Measurements from ENCODE around the gene PRSS57.
"Not testable (repeated sequence)": the region's sequence is repeated elsewhere in the genome, so short reads cannot be mapped to it uniquely, and the experiment has no call there.

PRSS57 gene

DNA sequence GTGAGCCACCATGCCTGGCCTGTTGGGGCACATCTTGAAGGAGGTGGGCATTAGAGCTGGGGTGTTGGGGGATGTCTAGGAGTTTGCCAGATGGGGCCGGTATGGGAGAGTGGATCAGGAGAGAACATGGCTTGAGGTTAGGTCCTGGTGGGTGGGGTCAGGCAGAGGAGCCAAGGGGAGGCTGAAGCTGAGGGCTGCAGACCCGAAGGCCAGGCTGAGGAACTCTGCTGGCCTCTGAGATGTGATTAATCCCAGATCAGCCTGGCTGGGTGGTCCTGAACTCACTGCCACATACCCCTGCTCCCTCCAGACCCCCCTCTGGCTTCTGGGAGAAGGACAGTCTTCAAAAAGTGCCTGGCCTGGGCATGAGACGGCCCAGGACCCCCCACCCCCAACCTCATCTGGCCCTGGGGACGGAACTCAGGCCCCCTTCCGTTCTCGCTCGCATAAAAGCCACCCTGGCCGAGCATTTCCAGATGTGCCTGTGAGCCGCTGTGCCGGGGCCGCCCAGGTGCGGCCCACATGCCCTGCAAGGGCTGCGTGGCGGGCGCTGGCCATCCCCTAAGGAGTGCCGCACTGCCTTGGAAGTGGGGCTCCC, 16.4 kb downstream of the PRSS57 start:
- Mint-ChIP-seq H3K36me3 (ENCODE audit: low read depth) (peaks cover 6% of the 10 kb centered on the region), H3K4me3 (peak overlapping the region; percentile 72), H3K27ac (no peak overlapping the region), H3K27me3 (peaks cover 45% of the 10 kb centered on the region), H3K4me1 (ENCODE audit: low read depth) (peaks cover 42% of the 10 kb centered on the region), H3K9me3 (no peaks in the 10 kb centered on the region)
- intact Hi-C loops (cut with micrococcal nuclease): loop anchor here (1.0 kb wide), 1 partner anchor 14 kb away; no protein-coding TSS in a partner anchor

DNA sequence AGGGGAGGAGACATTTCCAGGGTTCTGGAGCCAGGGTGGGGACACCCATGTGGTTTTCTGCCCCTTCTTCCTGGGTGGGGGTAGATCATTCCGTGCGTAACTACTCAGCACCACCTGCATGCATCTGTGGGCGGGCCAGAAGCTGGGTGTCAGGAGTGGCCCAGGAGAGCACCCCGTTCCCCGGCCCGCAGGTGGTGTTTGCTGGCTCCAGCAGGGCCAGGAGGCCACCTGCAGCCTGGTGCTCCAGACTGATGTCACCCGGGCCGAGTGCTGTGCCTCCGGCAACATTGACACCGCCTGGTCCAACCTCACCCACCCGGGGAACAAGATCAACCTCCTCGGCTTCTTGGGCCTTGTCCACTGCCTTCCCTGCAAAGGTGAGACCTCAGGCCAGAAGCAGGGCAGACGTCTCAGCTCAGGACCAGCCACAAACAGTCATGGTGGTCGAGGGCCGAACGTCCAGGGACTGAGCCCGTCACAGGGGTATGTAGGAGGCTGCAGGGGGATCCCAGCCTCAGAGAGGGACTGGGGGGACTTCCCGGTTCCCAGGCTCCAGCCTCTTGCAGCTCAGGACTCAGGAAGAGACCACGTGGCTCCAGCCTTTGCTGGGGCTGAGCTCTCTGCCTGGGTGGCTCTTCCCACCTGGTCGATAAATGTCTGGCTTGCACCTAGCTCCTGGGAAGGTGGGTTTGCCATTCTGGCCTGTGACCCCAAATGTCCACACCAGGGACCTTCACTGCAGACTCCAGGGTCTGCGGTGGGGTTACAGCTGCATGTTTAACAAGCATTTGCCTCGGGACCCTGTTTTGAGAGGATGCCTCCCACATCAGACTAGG, 17.4 kb downstream of the PRSS57 start:
- intact Hi-C loops (cut with micrococcal nuclease): no loop called here
- Mint-ChIP-seq H3K9me3 (no peaks in the 10 kb centered on the region), H3K36me3 (ENCODE audit: low read depth) (peaks cover 6% of the 10 kb centered on the region), H3K4me1 (ENCODE audit: low read depth) (peaks cover 47% of the 10 kb centered on the region), H3K4me3 (no peak overlapping the region), H3K27me3 (peaks cover 49% of the 10 kb centered on the region), H3K27ac (no peak overlapping the region)

DNA sequence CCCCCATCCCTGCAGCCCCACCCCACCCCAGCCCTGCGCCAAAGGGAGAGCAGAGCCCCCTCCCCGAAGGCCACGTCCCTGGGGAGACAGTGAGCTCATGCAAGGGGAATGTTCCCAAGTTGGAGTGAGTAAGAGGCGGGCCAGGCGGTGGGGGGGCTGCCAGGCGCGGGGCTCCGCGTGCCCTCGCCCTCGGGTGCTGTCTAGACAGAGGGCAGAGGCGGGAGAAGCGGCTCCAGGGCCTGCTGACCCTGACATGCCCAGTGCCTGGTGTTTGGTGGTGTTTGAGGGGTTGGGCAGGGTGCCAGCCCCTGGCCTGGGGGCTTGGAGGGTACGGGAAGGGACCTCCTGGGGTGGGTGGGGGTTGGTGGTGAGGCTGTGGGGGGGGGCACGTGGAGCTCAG, 18.1 kb downstream of the PRSS57 start:
- no peaks in the 10 kb centered on the region for H3K9me3 Mint-ChIP-seq
- no peak overlapping the region for H3K4me3 Mint-ChIP-seq
- intact Hi-C loops (cut with micrococcal nuclease): no loop called here
- H3K27ac Mint-ChIP-seq: no peak overlapping the region
- H3K27me3 Mint-ChIP-seq: peaks cover 49% of the 10 kb centered on the region
- peaks cover 6% of the 10 kb centered on the region for H3K36me3 Mint-ChIP-seq (ENCODE audit: low read depth)
- H3K4me1 Mint-ChIP-seq (ENCODE audit: low read depth): peaks cover 47% of the 10 kb centered on the region

DNA sequence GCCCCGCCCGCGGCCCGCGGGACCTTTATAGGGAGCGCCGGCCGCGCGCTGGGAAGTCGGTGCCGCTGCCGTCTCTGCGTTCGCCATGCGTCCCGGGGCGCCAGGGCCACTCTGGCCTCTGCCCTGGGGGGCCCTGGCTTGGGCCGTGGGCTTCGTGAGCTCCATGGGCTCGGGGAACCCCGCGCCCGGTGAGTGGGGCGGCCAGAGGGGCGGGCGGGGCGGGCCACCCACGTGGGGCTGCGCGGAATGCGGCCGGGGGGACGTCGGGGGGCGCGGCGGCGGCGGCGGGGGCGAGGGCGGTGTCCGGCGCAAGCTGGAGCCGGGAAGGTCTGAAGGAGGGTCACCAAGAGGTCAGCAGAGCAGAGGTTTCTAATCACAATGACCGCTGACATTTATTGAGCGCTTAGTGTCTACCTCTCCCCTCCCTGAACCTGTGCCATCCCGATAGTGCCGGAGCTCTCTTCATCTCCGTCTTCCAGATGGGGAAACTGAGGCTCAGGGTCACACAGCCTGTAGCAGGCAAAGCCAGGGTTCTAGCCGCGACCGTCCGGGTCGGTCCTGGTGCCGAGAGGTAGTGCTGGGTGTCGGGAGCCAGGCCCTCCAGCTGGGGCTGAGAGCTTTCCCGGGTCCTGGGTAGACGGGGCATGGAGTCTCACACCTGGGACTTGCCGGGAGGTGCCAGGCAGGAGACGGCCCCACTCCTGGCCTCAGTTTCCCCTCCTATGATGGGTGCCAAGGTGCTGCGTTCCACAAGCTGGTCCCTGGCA, 18.7 kb downstream of the PRSS57 start, which contains the start of gene FSTL3:
Gene FSTL3, plus strand, starts transcription at position 54 of the 767 bp plus-strand sequence. Its CDS starts 32 bp downstream, at position 86.
- peaks cover 49% of the 10 kb centered on the region for H3K27me3 Mint-ChIP-seq
- H3K4me3 Mint-ChIP-seq: peak within 1 kb of the TSS; percentile 70
- intact Hi-C loops (cut with micrococcal nuclease): no loop called here
- peaks cover 6% of the 10 kb centered on the region for H3K36me3 Mint-ChIP-seq (ENCODE audit: low read depth)
- H3K27ac Mint-ChIP-seq: peak within 1 kb of the TSS; percentile 43
- peaks cover 48% of the 10 kb centered on the region for H3K4me1 Mint-ChIP-seq (ENCODE audit: low read depth)
- H3K9me3 Mint-ChIP-seq: no peaks in the 10 kb centered on the region

DNA sequence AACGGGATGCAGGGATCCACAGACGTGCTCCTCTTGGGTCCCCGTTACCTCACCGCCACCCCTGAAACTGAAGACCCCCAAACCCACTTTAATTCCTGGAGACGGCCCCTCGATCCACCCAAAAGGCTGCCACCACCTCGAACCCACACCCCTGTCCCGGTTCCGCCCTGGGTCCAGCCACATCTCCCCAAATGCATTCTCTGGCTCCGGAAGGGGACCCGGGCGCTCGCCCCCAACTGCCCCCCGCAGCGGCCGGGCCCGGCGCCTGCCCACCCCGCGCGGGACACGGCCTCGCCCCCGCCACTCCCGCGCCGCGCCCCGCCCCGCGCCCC, 19.3 kb downstream of the PRSS57 start:
- H3K9me3 Mint-ChIP-seq: no peaks in the 10 kb centered on the region
- peak overlapping the region; percentile 30 for H3K4me3 Mint-ChIP-seq
- peaks cover 47% of the 10 kb centered on the region for H3K4me1 Mint-ChIP-seq (ENCODE audit: low read depth)
- H3K27me3 Mint-ChIP-seq: peaks cover 49% of the 10 kb centered on the region
- peak overlapping the region; percentile 27 for H3K27ac Mint-ChIP-seq
- peaks cover 6% of the 10 kb centered on the region for H3K36me3 Mint-ChIP-seq (ENCODE audit: low read depth)
- intact Hi-C loops (cut with micrococcal nuclease): no loop called here

DNA sequence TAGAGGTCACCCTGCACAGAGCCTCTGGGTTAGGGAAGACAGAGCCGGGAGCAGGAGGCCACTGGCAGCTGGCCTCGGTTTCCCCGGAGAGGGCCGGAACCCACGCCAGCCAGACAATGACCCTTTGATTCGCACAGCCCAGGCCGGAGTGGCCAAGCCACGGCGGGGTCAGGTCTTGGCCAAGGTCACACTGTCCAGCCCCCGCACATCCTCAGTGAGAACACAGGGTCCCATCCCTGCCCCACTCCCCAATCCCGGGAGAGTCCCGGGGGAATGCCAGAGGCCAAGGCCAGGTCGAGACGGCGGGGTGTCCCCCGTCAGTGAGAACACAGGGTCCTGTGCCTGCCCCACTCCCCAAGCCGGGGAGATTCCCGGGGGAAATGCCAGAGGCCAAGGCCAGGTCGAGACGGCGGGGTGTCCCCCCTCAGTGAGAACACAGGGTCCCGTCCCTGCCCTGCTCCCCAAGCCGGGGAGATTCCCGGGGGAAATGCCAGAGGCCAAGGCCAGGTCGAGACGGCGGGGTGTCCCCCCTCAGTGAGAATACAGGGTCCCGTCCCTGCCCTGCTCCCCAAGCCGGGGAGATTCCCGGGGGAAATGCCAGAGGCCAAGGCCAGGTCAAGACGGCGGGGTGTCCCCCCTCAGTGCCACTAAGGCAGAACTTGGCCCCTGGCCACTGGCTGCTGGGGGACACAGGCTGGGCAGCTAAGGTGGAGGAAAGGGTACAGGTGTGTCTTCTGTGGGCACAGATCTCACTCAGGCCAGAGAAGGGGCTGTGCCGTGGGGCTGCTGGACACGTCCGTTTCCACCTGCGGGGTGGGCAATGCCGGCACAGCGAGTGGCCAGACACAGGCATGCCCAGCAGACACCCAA, 20.7 kb downstream of the PRSS57 start:
- intact Hi-C loops (cut with micrococcal nuclease): no loop called here
- Mint-ChIP-seq H3K27me3 (peaks cover 49% of the 10 kb centered on the region), H3K36me3 (ENCODE audit: low read depth) (no peaks in the 10 kb centered on the region), H3K4me1 (ENCODE audit: low read depth) (peaks cover 47% of the 10 kb centered on the region), H3K4me3 (no peak overlapping the region), H3K27ac (peak overlapping the region; percentile 43), H3K9me3 (peaks cover under 1% of the 10 kb centered on the region)

DNA sequence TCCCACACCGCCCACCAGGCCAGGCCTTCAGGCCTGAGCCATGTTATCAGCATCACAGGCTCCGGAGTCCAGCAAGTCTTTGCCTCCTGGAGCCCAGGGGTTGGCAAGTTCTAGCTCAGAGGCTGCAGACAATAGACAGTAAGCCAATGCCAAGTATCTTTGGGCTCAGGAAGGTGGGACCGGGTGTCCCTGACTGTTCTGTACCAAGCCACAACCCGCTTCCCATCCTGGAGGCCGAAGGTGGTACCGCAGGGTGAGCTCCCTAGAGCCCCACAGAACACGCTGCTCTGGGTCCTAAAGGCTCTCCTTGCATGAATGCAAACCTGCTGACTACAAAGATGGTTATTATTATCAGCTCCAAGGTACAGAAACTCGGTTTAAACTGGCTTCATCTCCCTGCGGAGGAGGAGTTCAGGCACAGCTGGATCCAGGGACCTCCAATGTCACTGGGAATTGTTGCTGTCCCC, 24.6 kb downstream of the PRSS57 start:
- peaks cover 39% of the 10 kb centered on the region for H3K4me1 Mint-ChIP-seq (ENCODE audit: low read depth)
- no peak overlapping the region for H3K27ac Mint-ChIP-seq
- H3K9me3 Mint-ChIP-seq: peaks cover 10% of the 10 kb centered on the region
- no peaks in the 10 kb centered on the region for H3K36me3 Mint-ChIP-seq (ENCODE audit: low read depth)
- intact Hi-C loops (cut with micrococcal nuclease): no loop called here
- peaks cover 22% of the 10 kb centered on the region for H3K27me3 Mint-ChIP-seq
- H3K4me3 Mint-ChIP-seq: no peak overlapping the region

DNA sequence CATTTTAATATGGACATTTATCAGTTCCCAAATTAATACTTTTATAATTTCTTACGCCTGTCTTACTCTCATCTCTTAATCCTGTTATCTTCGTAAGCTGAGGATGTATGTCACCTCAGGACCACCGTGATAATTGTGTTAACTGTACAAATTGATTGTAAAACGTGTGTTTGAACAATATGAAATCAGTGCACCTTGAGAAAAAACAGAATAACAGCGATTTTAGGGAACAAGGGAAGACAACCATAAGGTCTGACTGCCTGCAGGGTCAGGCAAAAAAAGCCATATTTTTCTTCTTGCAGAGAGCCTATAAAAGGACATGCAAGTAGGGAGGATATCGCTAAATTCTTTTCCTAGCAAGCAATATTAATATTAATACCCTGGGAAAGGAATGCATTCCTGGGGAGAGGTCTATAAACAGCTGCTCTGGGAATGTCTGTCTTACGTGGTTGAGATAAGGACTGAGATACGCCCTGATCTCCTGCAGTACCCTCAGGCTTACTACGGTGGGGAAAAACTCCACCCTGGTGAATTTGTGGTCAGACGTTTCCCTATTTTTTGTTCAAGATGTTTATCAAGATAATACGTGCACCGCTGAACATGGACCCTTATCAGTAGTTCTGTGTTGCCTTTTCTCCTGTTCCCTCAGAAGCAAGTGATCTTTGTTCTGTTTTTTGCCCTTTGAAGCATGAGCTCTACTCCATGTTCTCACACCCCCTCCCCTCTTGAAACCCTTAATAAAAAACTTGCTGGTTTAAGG, 26.4 kb downstream of the PRSS57 start:
- Mint-ChIP-seq H3K4me1 (ENCODE audit: low read depth) (peaks cover 44% of the 10 kb centered on the region), H3K27ac (peak overlapping the region; percentile 21)
- H3K27me3 Mint-ChIP-seq; H3K9me3 Mint-ChIP-seq; H3K4me3 Mint-ChIP-seq; H3K36me3 Mint-ChIP-seq (ENCODE audit: low read depth); intact Hi-C loops (cut with micrococcal nuclease): not testable (repeated sequence)

DNA sequence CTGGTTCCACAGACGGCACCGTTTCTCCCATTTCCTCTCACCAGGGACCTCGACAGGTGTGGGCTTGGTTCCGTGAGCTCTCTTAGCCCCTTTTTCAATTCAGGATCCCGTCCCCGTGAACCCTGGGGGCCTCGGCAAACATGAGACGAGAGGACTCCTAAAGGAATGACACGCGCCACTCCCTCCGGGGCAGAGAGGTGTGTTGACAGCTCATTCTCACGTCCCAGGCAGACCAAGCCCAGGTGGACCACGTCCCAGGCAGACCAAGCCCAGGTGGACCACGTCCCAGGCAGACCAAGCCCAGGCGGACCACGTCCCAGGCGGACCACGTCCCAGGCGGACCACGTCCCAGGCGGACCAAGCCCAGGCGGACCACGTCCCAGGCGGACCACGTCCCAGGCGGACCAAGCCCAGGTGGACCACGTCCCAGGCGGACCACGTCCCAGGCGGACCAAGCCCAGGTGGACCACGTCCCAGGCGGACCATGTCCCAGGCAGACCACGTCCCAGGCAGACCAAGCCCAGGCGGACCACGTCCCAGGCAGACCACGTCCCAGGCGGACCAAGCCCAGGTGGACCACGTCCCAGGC, 28.2 kb downstream of the PRSS57 start:
- H3K9me3 Mint-ChIP-seq; intact Hi-C loops (cut with micrococcal nuclease); H3K36me3 Mint-ChIP-seq (ENCODE audit: low read depth); H3K4me3 Mint-ChIP-seq; H3K27me3 Mint-ChIP-seq: not testable (repeated sequence)
- peaks cover 46% of the 10 kb centered on the region for H3K4me1 Mint-ChIP-seq (ENCODE audit: low read depth)
- H3K27ac Mint-ChIP-seq: peak overlapping the region; percentile 57

DNA sequence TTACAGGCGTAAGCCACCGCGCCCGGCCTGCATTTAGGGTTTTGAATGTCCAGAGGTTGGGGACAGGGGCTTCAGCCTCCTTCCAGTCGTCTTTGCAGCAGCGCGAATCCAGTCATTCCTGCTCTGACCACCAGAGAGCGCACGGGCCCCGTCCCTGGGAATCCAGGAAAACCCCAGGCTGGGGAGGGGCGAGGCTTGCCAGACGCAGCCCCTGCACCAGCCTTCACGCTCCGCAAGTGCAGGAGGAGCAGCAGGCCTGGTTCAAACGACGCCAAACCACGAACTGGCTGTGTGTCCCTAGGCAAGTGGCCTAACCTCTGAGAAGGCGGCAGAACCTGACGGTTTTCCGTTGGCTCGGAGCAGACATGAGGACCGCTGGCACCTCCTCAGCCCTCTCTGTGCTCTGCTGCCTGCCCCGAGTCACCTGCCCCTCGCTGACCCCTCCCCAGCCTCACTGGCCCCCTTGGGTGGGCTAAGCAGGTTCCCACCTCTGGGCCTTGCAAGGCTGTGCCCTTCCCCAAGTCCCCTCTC, 30.3 kb downstream of the PRSS57 start:
- peaks cover 60% of the 10 kb centered on the region for H3K4me1 Mint-ChIP-seq (ENCODE audit: low read depth)
- intact Hi-C loops (cut with micrococcal nuclease): loop anchor here (1.0 to 5.0 kb wide), 3 partner anchors 14 to 87 kb away; partner anchors contain the start of gene MISP
- H3K27me3 Mint-ChIP-seq: peaks cover 4% of the 10 kb centered on the region
- H3K4me3 Mint-ChIP-seq: peak overlapping the region; percentile 51
- peaks cover 16% of the 10 kb centered on the region for H3K36me3 Mint-ChIP-seq (ENCODE audit: low read depth)
- peak overlapping the region; percentile 63 for H3K27ac Mint-ChIP-seq
- H3K9me3 Mint-ChIP-seq: peaks cover 10% of the 10 kb centered on the region

DNA sequence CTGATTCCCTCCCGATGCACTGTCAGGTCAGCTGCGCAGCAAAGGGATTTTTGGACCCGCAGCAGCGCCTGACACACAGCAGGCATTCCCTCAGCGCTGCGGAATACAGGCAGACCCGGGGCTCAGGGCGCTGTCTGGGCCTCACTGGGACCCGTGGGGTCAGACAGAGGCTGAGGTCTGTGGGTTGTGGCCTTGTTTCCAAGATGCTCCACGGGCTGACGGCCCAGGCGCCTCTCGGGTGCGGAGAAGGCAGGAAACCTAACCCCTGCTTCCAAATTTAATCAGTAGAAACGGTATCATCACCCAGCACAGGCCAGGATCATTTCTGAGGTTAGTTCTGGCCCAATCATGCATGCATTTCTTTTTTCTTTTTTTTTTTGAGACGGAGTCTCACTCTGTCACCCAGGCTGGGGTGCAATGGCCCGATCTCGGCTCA, 31.6 kb downstream of the PRSS57 start:
- H3K27me3 Mint-ChIP-seq: no peaks in the 10 kb centered on the region
- peak overlapping the region; percentile 85 for H3K27ac Mint-ChIP-seq
- H3K4me1 Mint-ChIP-seq (ENCODE audit: low read depth): peaks cover 65% of the 10 kb centered on the region
- H3K4me3 Mint-ChIP-seq: peak overlapping the region; percentile 89
- peaks cover 25% of the 10 kb centered on the region for H3K36me3 Mint-ChIP-seq (ENCODE audit: low read depth)
- intact Hi-C loops (cut with micrococcal nuclease): loop anchor here (5.0 kb wide), 1 partner anchor 89 kb away; the partner anchor contains the start of gene MISP
- peaks cover under 1% of the 10 kb centered on the region for H3K9me3 Mint-ChIP-seq

Data from dendritic cell treated with granulocyte-macrophage colony-stimulating factor and Interleukin-4, amounts not matched to agents 40 ng/mL and 50 ng/mL, for 4 days (primary cell).